ENCODE results near the gene MEPE.
"Not testable (repeated sequence)": the region's sequence is repeated elsewhere in the genome, so short reads cannot be mapped to it uniquely, and the experiment has no call there.

MEPE gene

GRCh38 chr4:87882861-87883260, 50.1 kb downstream of the MEPE start:
- FAIRE-seq (no peak), DNase-seq (ENCODE audit: insufficient read length, low spot score) (no peak)

GRCh38 chr4:87884976-87885549, 52.3 kb downstream of the MEPE start:
- DNase-seq (ENCODE audit: insufficient read length, low spot score) (no peak), FAIRE-seq (no peak)
- TF ChIP-seq POLR2A (IDR thresholded peaks at IDR 0.05; ENCODE audit: low read depth, low read length): no peak

More at GRCh38 chr4:87882861-87883260, 50.1 kb downstream of the MEPE start:
- no peak for TF ChIP-seq POLR2A (IDR thresholded peaks at IDR 0.05; ENCODE audit: low read depth, low read length)

GRCh38 chr4:87886083-87886482, 53.3 kb downstream of the MEPE start:
- no peak for DNase-seq (ENCODE audit: insufficient read length, low spot score)
- TF ChIP-seq POLR2A (IDR thresholded peaks at IDR 0.05; ENCODE audit: low read depth, low read length): no peak
- no peak for FAIRE-seq

GRCh38 chr4:87890753-87891152, 58.0 kb downstream of the MEPE start:
- not testable (repeated sequence) for FAIRE-seq; DNase-seq (ENCODE audit: insufficient read length, low spot score)

GRCh38 chr4:87895964-87896621, 63.3 kb downstream of the MEPE start:
- DNase-seq (ENCODE audit: insufficient read length, low spot score) (peak; percentile 39), FAIRE-seq (peak; percentile 58)
- no peak for TF ChIP-seq POLR2A (IDR thresholded peaks at IDR 0.05; ENCODE audit: low read depth, low read length)
